ENCODE measurements around the gene PAPSS1.
"Not testable (repeated sequence)": the region's sequence is repeated elsewhere in the genome, so short reads cannot be mapped to it uniquely, and the experiment has no call there.

PAPSS1 gene

DNA sequence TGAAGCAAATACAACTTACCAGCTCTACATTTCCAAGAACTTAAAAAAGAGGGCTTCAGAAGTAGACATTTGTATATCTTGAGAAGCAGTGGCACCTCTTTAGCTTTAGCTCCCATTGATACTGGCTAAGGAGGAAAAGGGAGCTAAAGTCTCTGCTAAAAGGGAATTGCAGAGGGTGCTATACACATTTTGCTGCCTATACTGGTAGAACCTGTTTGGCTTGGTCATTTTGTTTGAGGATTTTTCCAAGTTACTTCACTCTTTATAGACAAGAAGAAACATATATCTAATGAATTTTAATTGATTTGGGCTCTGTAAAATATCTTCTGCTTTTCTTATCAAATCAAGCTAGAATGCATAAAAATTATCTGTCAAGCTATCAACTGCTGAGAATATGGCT is 11.8 kb downstream of the PAPSS1 start:
- peaks cover 17% of the 10 kb centered on the region for H3K9me3 ChIP-seq (ENCODE audit: control insufficient read depth, insufficient read depth, low read length)
- no peak overlapping the region for H3K9ac ChIP-seq (ENCODE audit: low read depth, low read length)
- no peaks in the 10 kb centered on the region for H3K36me3 ChIP-seq (ENCODE audit: control insufficient read depth, insufficient read depth, low read length)
- no peaks in the 10 kb centered on the region for H3K27me3 ChIP-seq (ENCODE audit: control insufficient read depth, insufficient read depth, low read length)
- no peak overlapping the region for H3K27ac ChIP-seq (ENCODE audit: low read depth, low read length)
- no peak overlapping the region for H3K4me3 ChIP-seq (ENCODE audit: low read depth, low read length)
- H3K4me1 ChIP-seq (ENCODE audit: control insufficient read depth, insufficient read depth, low read length) = peaks cover 5% of the 10 kb centered on the region

DNA sequence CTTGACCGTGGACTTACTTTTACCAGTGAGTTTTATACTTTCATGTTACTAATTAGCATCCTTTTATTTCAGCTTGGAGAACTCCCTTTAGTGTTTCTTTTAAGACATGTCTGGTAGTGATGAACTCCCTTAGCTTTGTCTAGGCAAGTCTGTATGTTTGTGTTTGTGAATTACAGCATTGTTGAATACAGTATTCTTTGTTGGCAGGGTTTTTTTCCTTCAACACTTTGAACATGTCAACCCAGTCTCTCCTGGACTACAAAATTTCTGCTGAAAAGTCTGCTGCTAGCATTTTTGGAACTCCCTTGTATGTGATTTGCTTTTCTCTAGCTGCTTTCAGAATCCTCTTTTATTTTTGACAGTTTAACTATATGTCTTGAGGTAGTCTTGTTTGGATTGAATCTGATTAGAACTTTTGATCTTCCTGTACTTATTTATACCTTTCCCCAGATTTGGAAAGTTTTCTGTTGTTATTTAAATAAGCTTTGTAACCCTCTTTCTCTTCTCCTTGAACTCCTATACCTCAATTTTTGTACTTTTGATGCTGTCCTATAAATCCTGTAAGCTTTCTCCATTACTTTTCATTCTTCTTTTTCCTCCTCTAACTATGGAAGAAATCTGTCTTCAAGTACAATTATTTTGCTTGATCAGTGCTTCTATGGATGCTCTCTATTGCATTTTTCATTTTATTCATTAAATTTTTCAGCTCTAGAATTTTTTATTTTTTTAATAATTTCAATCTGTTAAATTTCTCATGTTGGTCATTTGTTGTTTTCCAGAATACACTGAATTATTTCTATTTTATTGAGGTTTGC is 14.1 kb downstream of the PAPSS1 start:
- Histone ChIP-seq H3K36me3 (ENCODE audit: control insufficient read depth, insufficient read depth, low read length) (0 out of 2 replicates have a peak, but pooled peaks cover 1% of the 10 kb centered on the region), H3K27ac (ENCODE audit: low read depth, low read length) (no peak overlapping the region)

DNA sequence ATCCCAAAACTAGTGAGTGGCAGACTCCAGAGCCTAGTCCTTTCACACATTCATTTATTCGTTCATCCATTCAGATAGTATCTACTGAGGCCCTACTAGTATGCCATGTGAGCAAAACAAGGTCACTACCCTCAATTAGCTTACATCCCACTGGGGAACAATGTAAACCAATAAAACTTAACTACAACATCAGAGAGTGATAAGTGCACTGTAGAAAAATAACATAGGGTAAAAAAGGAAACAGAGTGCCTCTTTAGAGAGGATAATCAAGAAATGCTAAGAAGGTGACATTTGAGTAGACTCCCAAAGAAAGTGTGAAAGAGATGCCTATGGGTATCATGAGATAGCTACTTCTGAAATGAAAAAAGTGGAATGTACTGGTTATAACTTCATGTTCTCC is 18.5 kb downstream of the PAPSS1 start:
- H3K27me3 ChIP-seq (ENCODE audit: control insufficient read depth, insufficient read depth, low read length) = no peaks in the 10 kb centered on the region
- peaks cover 26% of the 10 kb centered on the region for H3K36me3 ChIP-seq (ENCODE audit: control insufficient read depth, insufficient read depth, low read length)
- no peak overlapping the region for H3K9ac ChIP-seq (ENCODE audit: low read depth, low read length)
- H3K27ac ChIP-seq (ENCODE audit: low read depth, low read length) = no peak overlapping the region
- H3K4me3 ChIP-seq (ENCODE audit: low read depth, low read length) = no peak overlapping the region
- peaks cover 5% of the 10 kb centered on the region; the same call in 1 of the 2 replicates for H3K4me1 ChIP-seq (ENCODE audit: control insufficient read depth, insufficient read depth, low read length)
- peaks cover 8% of the 10 kb centered on the region for H3K9me3 ChIP-seq (ENCODE audit: control insufficient read depth, insufficient read depth, low read length)

More for the DNA sequence above, 14.1 kb downstream of the PAPSS1 start:
- H3K4me3 ChIP-seq (ENCODE audit: low read depth, low read length) = no peak overlapping the region
- peaks cover 17% of the 10 kb centered on the region for H3K9me3 ChIP-seq (ENCODE audit: control insufficient read depth, insufficient read depth, low read length)
- H3K9ac ChIP-seq (ENCODE audit: low read depth, low read length) = no peak overlapping the region
- H3K4me1 ChIP-seq (ENCODE audit: control insufficient read depth, insufficient read depth, low read length) = peaks cover 5% of the 10 kb centered on the region
- no peaks in the 10 kb centered on the region for H3K27me3 ChIP-seq (ENCODE audit: control insufficient read depth, insufficient read depth, low read length)

DNA sequence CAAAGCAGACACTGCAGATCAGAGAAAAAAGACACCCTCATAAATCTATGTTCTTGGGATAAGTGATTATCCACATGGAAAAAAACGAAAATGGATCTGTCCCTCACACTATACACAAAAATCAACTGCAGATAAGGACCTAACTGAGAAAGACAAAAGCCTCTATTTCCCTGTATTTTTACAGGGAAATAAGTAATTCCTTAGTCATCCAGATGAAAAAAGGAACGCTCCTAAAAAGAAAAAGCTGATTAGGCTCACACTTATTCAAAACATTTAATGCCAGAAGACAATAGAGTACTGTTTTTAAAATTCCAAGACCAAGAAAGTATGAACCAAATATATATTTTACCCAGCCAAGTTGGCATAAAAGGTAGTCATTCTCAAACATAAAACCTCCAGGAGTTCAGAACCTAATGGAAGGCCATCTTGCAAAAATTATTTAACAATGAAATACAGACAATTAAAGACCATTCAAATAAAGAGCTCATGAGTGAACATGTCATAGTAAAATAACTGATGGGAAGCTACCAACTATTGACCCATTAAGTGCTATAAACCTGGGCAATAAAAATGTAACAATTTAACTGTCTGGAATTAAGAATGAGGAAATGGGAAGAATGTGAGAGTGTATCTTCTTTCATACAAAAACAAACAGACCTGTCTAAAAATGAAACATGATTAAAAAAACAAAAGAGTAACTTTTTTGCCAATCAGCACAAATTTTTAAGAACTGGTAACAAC is 20.4 kb downstream of the PAPSS1 start:
- H3K9ac ChIP-seq (ENCODE audit: low read depth, low read length) = no peak overlapping the region
- no peak overlapping the region for H3K4me3 ChIP-seq (ENCODE audit: low read depth, low read length)
- no peaks in the 10 kb centered on the region for H3K9me3 ChIP-seq (ENCODE audit: control insufficient read depth, insufficient read depth, low read length)
- no peak overlapping the region for H3K27ac ChIP-seq (ENCODE audit: low read depth, low read length)
- peaks cover 26% of the 10 kb centered on the region for H3K36me3 ChIP-seq (ENCODE audit: control insufficient read depth, insufficient read depth, low read length)
- H3K27me3 ChIP-seq (ENCODE audit: control insufficient read depth, insufficient read depth, low read length) = no peaks in the 10 kb centered on the region
- H3K4me1 ChIP-seq (ENCODE audit: control insufficient read depth, insufficient read depth, low read length) = peaks cover 5% of the 10 kb centered on the region; the same call in 1 of the 2 replicates

DNA sequence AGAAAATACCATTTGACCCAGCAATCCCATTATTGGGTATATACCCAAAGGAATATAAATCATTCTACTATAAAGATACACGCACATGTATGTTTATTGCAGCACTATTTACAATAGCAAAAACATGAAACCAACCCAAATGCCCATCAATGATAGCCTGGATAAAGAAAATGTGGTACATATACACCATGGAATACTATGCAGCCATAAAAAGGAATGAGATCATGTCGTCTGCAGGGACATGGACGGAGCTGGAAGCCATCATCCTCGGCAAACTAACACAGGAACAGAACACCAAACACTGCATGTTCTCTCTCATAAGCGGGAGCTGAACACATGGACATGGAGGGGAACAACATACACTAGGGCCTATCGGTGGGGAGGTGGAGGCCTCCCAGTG is 23.8 kb downstream of the PAPSS1 start:
- not testable (repeated sequence) for H3K9me3 ChIP-seq (ENCODE audit: control insufficient read depth, insufficient read depth, low read length); H3K27me3 ChIP-seq (ENCODE audit: control insufficient read depth, insufficient read depth, low read length); H3K4me1 ChIP-seq (ENCODE audit: control insufficient read depth, insufficient read depth, low read length); H3K27ac ChIP-seq (ENCODE audit: low read depth, low read length); H3K9ac ChIP-seq (ENCODE audit: low read depth, low read length); H3K4me3 ChIP-seq (ENCODE audit: low read depth, low read length)
- peaks cover 43% of the 10 kb centered on the region for H3K36me3 ChIP-seq (ENCODE audit: control insufficient read depth, insufficient read depth, low read length)

DNA sequence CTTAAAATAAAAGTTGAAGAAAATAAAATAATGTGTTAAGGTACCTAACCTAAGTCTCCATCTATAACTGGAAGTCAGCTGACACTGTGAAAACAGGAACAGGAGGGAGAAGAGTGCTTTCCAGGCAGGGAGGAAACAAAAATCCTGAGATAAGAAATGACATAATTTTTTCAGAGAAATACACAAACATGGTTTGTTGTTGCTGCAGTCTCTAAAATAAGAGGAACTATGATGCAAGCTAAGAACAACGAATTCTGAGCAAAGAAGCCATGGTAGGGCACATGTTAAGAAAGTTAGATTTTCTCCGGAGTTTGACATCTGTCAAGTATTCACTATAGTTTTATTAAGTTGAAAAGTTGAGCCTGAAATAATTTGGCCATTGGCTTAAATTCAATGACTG is 26.9 kb downstream of the PAPSS1 start:
- no peaks in the 10 kb centered on the region for H3K27me3 ChIP-seq (ENCODE audit: control insufficient read depth, insufficient read depth, low read length)
- peaks cover 1% of the 10 kb centered on the region; the same call in 1 of the 2 replicates for H3K4me1 ChIP-seq (ENCODE audit: control insufficient read depth, insufficient read depth, low read length)
- H3K4me3 ChIP-seq (ENCODE audit: low read depth, low read length) = no peak overlapping the region
- no peak overlapping the region for H3K27ac ChIP-seq (ENCODE audit: low read depth, low read length)
- H3K36me3 ChIP-seq (ENCODE audit: control insufficient read depth, insufficient read depth, low read length) = peaks cover 27% of the 10 kb centered on the region
- no peaks in the 10 kb centered on the region for H3K9me3 ChIP-seq (ENCODE audit: control insufficient read depth, insufficient read depth, low read length)
- H3K9ac ChIP-seq (ENCODE audit: low read depth, low read length) = no peak overlapping the region

DNA sequence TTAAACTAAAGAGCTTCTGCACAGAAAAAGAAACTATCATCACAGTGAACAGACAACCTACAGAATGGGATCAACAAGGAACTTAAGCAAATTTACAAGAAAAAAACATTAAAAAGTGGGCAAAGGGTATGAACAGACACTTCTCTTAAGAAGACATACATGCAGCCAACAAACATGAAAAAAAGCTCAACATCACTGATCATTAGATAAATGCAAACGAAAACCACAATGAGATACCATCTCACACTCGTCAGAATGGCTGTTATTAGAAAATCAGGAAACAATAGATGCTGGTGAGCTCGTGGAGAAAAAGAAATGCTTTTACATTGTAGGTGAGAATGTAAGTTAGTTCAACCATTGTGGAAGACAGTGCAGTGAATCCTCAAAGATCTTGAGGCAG is 27.8 kb downstream of the PAPSS1 start:
- H3K36me3 ChIP-seq (ENCODE audit: control insufficient read depth, insufficient read depth, low read length) = peaks cover 20% of the 10 kb centered on the region
- no peak overlapping the region for H3K4me3 ChIP-seq (ENCODE audit: low read depth, low read length)
- no peaks in the 10 kb centered on the region for H3K9me3 ChIP-seq (ENCODE audit: control insufficient read depth, insufficient read depth, low read length)
- peaks cover 9% of the 10 kb centered on the region for H3K4me1 ChIP-seq (ENCODE audit: control insufficient read depth, insufficient read depth, low read length)
- H3K27me3 ChIP-seq (ENCODE audit: control insufficient read depth, insufficient read depth, low read length) = no peaks in the 10 kb centered on the region
- H3K9ac ChIP-seq (ENCODE audit: low read depth, low read length) = no peak overlapping the region
- H3K27ac ChIP-seq (ENCODE audit: low read depth, low read length) = no peak overlapping the region

DNA sequence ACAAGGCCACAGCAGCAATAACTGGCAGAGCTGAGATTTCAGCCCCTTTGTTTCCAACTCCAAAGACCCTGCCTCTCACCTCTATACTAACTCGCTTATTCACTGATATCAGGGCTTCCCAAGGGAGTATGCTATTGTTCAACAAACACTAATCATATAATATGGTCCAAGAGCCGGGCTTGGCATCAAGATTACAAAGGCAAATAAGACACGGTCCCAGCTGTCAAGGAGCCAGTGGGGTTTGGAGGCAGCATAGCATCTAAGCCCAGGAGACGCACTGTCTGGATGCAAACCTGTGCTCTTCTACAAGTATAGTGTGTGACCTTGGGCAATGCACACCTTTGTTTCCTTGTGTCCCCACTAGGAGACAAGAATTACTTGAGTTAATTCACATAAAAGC is 28.7 kb downstream of the PAPSS1 start:
- H3K9me3 ChIP-seq (ENCODE audit: control insufficient read depth, insufficient read depth, low read length) = no peaks in the 10 kb centered on the region
- no peaks in the 10 kb centered on the region for H3K27me3 ChIP-seq (ENCODE audit: control insufficient read depth, insufficient read depth, low read length)
- H3K4me1 ChIP-seq (ENCODE audit: control insufficient read depth, insufficient read depth, low read length) = peaks cover 9% of the 10 kb centered on the region

DNA sequence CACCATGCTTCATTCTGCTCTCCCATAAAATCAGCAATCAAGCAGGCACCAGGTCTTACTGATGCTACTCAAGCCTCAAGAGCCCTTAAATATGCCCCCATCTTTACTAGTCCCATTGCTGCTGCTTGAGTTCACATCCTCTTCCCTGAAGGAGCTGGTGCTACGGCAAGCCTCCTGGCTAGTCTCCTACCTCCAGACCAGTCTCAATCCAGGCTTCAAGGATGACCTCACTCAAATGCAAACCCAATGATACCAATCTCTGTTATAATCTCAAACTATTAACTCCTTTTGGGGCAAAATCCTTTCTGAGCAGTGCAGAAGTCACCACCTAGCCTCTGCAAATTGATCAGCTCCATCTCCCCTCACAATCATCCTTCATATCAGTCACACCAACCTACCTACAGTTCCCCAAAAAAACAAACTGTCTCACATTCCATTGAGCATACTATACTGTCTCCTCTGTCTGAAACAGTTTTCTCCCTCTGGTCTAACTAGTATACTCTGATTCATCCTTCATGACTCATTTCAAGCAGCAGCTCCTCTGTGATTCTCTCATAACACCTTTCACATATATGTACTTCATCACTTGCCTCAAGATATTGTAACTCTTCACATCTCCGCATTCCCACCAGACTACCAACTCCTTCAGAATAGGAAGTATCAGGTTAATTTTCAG is 30.0 kb downstream of the PAPSS1 start:
- H3K4me1 ChIP-seq (ENCODE audit: control insufficient read depth, insufficient read depth, low read length) = peaks cover 18% of the 10 kb centered on the region
- no peaks in the 10 kb centered on the region for H3K27me3 ChIP-seq (ENCODE audit: control insufficient read depth, insufficient read depth, low read length)
- H3K4me3 ChIP-seq (ENCODE audit: low read depth, low read length) = no peak overlapping the region
- no peak overlapping the region for H3K9ac ChIP-seq (ENCODE audit: low read depth, low read length)
- no peak overlapping the region for H3K27ac ChIP-seq (ENCODE audit: low read depth, low read length)
- H3K36me3 ChIP-seq (ENCODE audit: control insufficient read depth, insufficient read depth, low read length) = peaks cover 30% of the 10 kb centered on the region
- no peaks in the 10 kb centered on the region for H3K9me3 ChIP-seq (ENCODE audit: control insufficient read depth, insufficient read depth, low read length)

More for the DNA sequence above, 28.7 kb downstream of the PAPSS1 start:
- no peak overlapping the region for H3K4me3 ChIP-seq (ENCODE audit: low read depth, low read length)
- H3K27ac ChIP-seq (ENCODE audit: low read depth, low read length) = no peak overlapping the region
- no peak overlapping the region for H3K9ac ChIP-seq (ENCODE audit: low read depth, low read length)
- H3K36me3 ChIP-seq (ENCODE audit: control insufficient read depth, insufficient read depth, low read length) = peaks cover 25% of the 10 kb centered on the region

DNA sequence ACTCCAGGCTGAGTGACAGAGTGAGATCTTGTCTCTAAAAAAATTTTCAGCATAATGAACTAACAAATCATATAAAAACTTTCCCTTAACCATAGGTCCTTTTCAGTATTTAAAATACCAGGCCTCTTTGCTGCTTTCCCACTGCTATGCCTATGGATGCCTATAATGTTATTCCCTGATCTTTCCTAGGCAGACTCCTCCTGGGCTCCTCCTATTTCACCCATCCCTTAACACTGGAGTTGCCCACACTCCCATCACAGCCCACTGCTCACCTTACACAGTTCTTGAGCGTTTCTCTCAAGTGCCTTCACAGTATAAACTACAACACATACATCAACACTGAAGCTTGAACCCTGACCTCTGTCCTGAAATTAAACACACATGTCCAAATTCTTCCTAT is 31.6 kb downstream of the PAPSS1 start:
- Histone ChIP-seq H3K4me1 (ENCODE audit: control insufficient read depth, insufficient read depth, low read length) (peaks cover 18% of the 10 kb centered on the region), H3K9me3 (ENCODE audit: control insufficient read depth, insufficient read depth, low read length) (no peaks in the 10 kb centered on the region), H3K27me3 (ENCODE audit: control insufficient read depth, insufficient read depth, low read length) (no peaks in the 10 kb centered on the region), H3K9ac (ENCODE audit: low read depth, low read length) (no peak overlapping the region), H3K36me3 (ENCODE audit: control insufficient read depth, insufficient read depth, low read length) (peaks cover 25% of the 10 kb centered on the region), H3K27ac (ENCODE audit: low read depth, low read length) (no peak overlapping the region), H3K4me3 (ENCODE audit: low read depth, low read length) (no peak overlapping the region)

DNA sequence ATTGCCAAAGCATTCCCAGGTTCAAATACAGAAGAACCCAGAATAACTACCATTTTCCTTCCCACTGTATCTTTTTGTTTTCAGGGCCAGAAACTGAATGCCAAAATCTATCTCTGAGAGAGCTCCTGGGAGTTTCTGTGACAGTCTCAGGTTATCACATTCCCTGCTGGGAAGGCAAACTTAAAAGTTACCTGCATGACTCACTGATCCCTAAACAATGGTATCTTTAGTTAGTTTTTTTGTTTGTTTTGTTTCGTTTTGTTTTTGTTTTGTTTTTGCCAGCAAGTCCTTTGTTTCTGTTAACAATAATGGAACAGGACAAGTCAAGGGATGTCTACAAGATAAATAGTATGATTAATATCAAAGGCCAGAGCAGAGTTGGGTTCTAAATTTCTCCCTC is 34.3 kb downstream of the PAPSS1 start:
- Histone ChIP-seq H3K36me3 (ENCODE audit: control insufficient read depth, insufficient read depth, low read length) (peaks cover 19% of the 10 kb centered on the region), H3K27me3 (ENCODE audit: control insufficient read depth, insufficient read depth, low read length) (no peaks in the 10 kb centered on the region), H3K27ac (ENCODE audit: low read depth, low read length) (peak overlapping the region; percentile 87), H3K9me3 (ENCODE audit: control insufficient read depth, insufficient read depth, low read length) (no peaks in the 10 kb centered on the region), H3K4me3 (ENCODE audit: low read depth, low read length) (no peak overlapping the region), H3K4me1 (ENCODE audit: control insufficient read depth, insufficient read depth, low read length) (peaks cover 18% of the 10 kb centered on the region), H3K9ac (ENCODE audit: low read depth, low read length) (no peak overlapping the region)

All from HUES48 (cell line).